Peyer's patch (tissue), 4 donors: ENCODE results near the gene MYO18B. TPM values are rescaled to one million over a fixed set of nuclear protein-coding genes. Genes with fewer than 3 reads are reported as not detected.

Experiments
- DNase-seq, 3 donors: peaks; one replicate each; pipeline ENCODE4 v3.0.0-alpha.2; 2017 to 2019
- H3K27ac ChIP-seq, 4 donors: fragments of 200-600 bp; sonication (generic); one replicate each; pipeline ENCODE4 v1.5.1; 2016 to 2019
- H3K27me3 ChIP-seq, 2 donors: fragments of 200-600 bp; sonication (generic); one replicate each; pipeline ENCODE4 v1.5.1; 2019
- H3K36me3 ChIP-seq, 3 donors: fragments of 200-600 bp; sonication (generic); one replicate each; pipeline ENCODE4 v1.5.1; 2016 to 2019
- H3K4me1 ChIP-seq, 4 donors: fragments of 200-600 bp; sonication (generic); one replicate each; pipeline ENCODE4 v1.5.1; 2016 to 2019
- H3K4me3 ChIP-seq, 4 donors: fragments of 200-600 bp; sonication (generic); 1 replicate in 3 of 4; 2 replicates in 1 of 4; pipeline ENCODE4 v1.5.1; 2016 to 2019; ENCODE audit warnings: mild to moderate bottlenecking in 1 of 4
- H3K9me3 ChIP-seq, 4 donors: fragments of 200-600 bp; sonication (generic); one replicate each; pipeline ENCODE4 v1.5.1; 2016 to 2019; ENCODE audit warnings: mild to moderate bottlenecking in 1 of 4
- CTCF ChIP-seq, 6 experiments: fragments of 450-650 bp in 4 of 6; fragments of 200-600 bp in 2 of 6; sonication (generic) in 1 of 6; IDR thresholded peaks; one replicate each; pipeline ENCODE4 v1.5.1; 2017 to 2019; ENCODE audit warnings: antibody characterized with exemption in 6 of 6, mild to moderate bottlenecking in 3 of 6, moderate library complexity in 1 of 6
- POLR2A ChIP-seq, 2 donors: fragments of 450-650 bp; IDR thresholded peaks; one replicate each; pipeline ENCODE4 v1.5.1; 2017; ENCODE audit warnings: antibody characterized with exemption in 2 of 2, mild to moderate bottlenecking in 2 of 2, moderate library complexity in 2 of 2
- total RNA-seq, 4 donors: library from RNA; depleted of rRNA; stranded (reverse); fragments of >200 nt; gene quantifications; one replicate each; pipeline ENCODE4 v1.1.0, GENCODE V29; 2016

The MYO18B gene
- total RNA-seq, 4 donors from 2014 or later = 0.28 to 0.83 TPM; not detected in 2

DNA sequence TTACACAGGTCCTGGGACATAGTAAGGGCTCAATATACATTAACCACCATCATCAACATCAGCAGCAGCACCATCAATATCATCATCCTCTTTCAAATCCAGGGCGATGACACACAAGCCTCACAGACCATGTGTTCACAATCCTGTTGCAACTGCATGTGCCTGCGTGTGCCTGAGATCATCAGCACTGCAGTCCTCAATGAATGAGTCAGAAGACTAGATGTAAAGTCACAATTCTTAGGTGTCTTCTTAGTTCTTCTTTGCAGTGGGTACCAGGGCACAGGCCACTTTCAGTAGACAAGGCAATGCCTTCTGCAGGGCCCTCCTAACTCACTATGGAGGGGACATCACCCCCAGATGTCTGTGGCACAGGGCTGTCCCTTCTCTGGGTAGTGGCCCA is 111.1 kb downstream of the MYO18B start:
- TF ChIP-seq CTCF (IDR thresholded peaks at IDR 0.05) (no peak), POLR2A (IDR thresholded peaks at IDR 0.05) (no peak)
- Histone ChIP-seq H3K36me3 (no peaks in the 10 kb centered on the region), H3K4me1 (no peaks in the 10 kb centered on the region), H3K4me3 (no peak overlapping the region), H3K9me3 (no peaks in the 10 kb centered on the region), H3K27ac (no peak overlapping the region), H3K27me3 (no peaks in the 10 kb centered on the region)
- no peak for DNase-seq

- H3K4me3 ChIP-seq = no peak overlapping the region
- TF ChIP-seq POLR2A (IDR thresholded peaks at IDR 0.05) (no peak), CTCF (IDR thresholded peaks at IDR 0.05) (no peak)
- no peaks in the 10 kb centered on the region for H3K36me3 ChIP-seq
- H3K27ac ChIP-seq = no peak overlapping the region
- no peaks in the 10 kb centered on the region for H3K27me3 ChIP-seq
- H3K4me1 ChIP-seq = no peaks in the 10 kb centered on the region
- no peaks in the 10 kb centered on the region for H3K9me3 ChIP-seq
- DNase-seq = no peak
Measured at GRCh38 chr22:25853501-25854284, 111.7 kb downstream of the MYO18B start.

DNA sequence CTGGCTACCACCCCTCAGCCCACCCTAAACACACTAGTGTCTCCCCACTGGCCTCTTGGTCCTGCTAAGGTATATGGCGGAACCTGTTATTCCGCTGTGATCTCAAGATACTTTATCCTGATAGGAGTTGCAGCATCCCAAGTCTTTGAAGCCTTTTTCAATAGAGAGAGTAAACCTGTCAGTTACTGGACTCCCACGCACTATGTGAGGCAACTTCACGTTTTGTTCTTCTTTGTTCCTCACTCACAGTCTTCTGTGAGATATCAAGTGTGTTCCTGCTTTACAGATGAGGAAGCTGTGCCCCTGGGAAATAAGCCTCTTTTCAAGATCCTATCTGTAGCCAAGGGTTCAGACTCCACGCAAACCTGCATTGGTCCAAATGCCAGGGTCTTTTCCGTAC is 127.8 kb downstream of the MYO18B start:
- Histone ChIP-seq H3K36me3 (no peaks in the 10 kb centered on the region), H3K9me3 (no peaks in the 10 kb centered on the region), H3K27ac (no peak overlapping the region), H3K4me3 (no peak overlapping the region), H3K27me3 (no peaks in the 10 kb centered on the region), H3K4me1 (no peaks in the 10 kb centered on the region)
- TF ChIP-seq CTCF (IDR thresholded peaks at IDR 0.05) (no peak), POLR2A (IDR thresholded peaks at IDR 0.05) (no peak)
- no peak for DNase-seq

- no peaks in the 10 kb centered on the region for H3K27me3 ChIP-seq
- no peak for DNase-seq
- H3K9me3 ChIP-seq = no peaks in the 10 kb centered on the region
- H3K4me1 ChIP-seq = no peaks in the 10 kb centered on the region
- no peak overlapping the region for H3K27ac ChIP-seq
- no peaks in the 10 kb centered on the region for H3K36me3 ChIP-seq
- no peak overlapping the region for H3K4me3 ChIP-seq
- TF ChIP-seq POLR2A (IDR thresholded peaks at IDR 0.05) (no peak), CTCF (IDR thresholded peaks at IDR 0.05) (no peak)
Measured at GRCh38 chr22:25874327-25874726, 132.3 kb downstream of the MYO18B start.

DNA sequence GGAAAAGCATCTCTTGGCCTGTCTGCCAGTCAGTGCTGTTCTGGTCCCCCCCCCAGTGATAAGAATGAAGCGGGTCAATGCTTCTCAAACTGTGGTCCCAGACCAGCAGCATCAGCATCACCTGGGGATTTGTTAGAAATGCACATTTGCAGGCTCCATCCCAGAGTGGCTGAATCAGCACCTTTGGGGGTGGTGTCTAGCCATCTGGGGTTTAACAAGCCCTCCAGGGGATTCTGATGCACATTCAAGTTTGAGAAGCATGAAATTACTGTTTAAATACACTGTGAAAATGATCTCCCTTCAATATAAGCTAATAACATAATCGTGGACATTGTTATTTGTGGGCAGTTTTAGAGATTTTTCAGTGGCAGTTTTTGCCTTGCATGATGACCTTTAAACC is 133.5 kb downstream of the MYO18B start:
- Histone ChIP-seq H3K9me3 (no peaks in the 10 kb centered on the region), H3K4me1 (no peaks in the 10 kb centered on the region), H3K27ac (no peak overlapping the region), H3K27me3 (no peaks in the 10 kb centered on the region), H3K4me3 (no peak overlapping the region), H3K36me3 (no peaks in the 10 kb centered on the region)
- no peak for TF ChIP-seq CTCF (IDR thresholded peaks at IDR 0.05)
- TF ChIP-seq POLR2A (IDR thresholded peaks at IDR 0.05) = no peak
- DNase-seq = no peak
